HTERT RPE-1 (cell line): ENCODE measurements around the gene RAVER2.

Source experiments
- in situ Hi-C: fragments of 300-500 bp; cut with MboI; formaldehyde crosslinking; loops from 4 replicates; pipeline ENCODE4 v1.14.3; 2020; ENCODE audit warnings: low sequenced_read_pairs

RAVER2 gene

DNA sequence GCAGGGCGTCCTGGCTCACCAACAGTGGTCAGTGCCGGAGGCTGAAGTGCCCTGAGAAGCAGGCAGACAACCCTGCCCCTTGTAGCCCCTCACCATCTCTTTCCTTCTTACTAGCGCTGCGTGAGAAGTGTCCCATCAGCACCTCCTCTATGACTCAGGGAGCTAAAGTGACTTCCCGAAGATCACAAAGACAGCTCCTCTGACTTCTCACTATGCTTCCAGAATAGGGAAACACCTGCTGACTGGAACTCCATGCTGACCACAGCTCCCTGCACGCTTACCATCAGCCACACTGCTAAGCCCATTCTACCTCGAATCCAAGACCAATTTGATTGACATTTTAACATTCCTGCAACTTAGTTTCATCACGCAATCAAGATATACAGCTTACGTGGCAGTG is 128.7 kb downstream of the RAVER2 start:
- in situ Hi-C loops = no loop called here

DNA sequence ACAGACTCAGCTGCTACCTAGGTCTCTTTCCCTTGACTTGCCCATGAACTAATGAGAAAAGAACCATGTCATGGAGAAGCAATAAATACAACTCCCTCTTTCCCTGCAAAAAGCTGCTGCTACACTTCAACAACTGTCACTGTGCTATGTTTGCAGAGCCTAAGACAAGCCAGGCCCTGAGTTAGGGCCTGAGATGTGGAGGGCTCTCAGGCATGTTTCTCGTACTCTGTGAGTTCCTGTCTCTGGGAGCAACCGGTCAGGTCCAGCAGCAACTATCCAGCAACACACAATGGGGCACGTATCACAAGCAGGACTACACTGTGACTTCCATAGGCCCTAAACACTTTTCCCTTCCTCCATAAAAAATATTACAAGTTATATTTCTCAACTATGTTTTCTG is 129.8 kb downstream of the RAVER2 start:
- in situ Hi-C loops = no loop called here

DNA sequence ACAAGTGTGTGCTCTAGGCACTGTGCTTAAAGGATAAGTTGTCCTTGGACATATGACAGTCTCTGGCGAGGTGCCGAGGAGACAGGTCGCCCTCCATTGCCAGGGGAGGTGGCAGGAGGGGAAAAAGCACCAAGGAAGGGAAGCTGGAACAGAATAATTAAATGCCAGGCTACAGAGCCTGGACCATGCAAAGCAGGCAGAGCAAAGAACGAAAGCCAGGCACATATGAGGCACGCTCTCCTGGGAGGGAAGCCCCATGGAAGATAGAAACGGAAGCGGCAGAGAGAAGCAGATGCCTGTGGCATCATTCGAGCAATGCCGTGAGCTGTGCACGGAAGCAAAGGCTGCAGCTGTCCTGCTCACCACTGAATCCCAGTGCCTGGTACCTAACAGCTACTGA is 130.2 kb downstream of the RAVER2 start:
- in situ Hi-C loops = no loop called here

DNA sequence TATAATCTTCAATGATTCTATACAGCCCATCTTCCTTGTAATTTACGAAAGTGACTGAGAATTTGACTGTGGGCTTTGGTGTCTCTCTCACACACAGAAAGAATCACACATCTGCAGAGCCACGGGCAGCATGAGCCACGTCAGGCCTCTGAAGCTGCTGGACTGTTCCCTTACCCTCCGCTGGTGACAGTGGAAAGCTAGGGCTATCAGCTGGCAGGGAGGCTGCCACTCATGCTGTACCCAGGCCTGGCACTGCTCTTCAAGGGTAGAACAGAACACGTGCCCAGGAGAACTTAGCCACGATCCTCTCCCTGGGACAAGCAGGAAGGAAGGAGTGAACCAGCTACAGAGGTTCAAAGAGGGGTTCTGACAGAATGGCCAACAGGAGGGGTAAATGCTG is 130.7 kb downstream of the RAVER2 start:
- in situ Hi-C loops = no loop called here

DNA sequence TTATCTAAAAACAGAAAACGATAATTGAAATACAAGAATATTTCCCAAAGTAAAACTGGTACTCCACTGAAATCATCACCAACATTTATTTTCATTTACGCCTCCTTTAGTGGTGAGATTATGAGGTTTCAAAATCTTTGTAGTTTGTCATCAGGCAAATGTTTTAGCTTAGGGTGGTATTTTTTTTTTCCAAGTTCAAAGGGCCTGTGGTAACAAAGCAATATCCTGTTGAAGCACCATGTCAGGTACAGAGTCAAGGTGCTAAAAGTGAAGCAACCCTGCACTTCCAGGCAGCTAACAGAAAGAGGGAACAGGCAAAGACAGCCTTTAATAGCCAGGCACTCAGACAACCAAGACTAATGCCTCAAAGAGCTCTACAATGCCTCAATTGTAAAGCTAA is 132.3 kb downstream of the RAVER2 start:
- in situ Hi-C loops = no loop called here

DNA sequence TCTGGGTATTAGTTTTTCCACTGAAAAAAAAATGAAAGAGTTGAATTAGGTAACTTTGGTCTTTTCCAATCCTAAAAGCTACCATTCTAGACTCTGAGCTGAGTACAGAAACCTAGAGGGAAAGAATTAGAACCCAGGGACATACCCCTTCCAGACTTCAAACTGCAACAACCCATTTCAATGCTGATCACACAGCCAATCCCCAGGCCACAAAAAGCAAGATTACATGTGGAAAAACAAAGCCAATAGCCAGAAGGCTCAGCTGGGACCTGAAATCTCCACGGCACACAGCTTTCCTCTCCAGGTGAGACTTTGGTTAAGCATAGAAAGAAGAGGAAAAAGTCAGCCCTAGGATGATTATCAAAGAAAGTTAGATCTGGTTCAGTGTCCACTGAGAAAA is 132.7 kb downstream of the RAVER2 start:
- in situ Hi-C loops = no loop called here

DNA sequence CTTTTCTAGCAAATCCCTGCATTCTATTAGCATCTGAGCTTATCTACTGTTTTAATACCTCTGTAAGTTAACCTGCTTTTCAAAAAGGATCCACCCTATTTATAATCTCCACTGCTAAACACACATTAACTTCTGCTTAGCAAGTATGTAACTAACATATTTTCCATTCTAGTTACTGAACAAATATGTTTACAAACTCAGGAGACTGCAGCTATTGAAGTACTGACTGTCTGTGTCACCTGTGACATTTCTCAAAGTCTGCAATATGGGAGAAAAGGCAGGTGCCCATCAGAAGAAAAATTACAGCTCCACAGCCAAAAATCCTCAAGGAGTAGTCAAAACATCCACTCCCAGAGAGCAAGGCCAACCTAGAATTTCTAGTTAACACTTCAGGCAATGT is 133.2 kb downstream of the RAVER2 start:
- in situ Hi-C loops = no loop called here

DNA sequence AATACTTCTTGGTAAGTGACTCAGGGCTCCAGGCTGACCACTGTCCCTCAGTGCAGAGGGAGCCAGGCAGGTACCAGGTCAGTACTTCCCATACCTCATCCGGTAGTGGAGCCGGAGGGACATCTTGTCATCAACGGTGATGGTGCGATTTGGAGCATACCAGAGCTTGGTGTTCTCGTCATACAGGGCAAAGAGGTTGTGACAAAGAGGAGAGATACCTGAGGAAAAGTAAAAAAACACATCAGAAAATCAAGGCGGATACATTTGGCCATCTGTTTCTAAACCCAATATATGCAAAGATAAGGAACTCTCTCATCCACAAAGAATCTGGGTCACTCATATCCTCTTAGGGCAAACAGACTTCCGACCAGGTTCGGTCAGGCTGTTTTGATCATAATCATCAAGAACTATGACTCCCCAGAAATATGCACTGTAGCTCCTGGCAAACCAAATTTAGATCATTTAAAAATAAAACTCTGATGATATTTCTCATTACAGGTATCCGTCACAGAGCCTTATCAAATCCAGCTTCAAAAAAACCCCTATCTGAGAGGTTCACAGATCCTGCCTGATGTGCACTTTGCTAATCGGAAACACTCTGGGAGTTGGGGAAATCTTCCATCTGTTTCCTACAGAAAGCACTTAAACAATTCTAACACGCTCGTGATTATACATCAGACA is 134.2 kb downstream of the RAVER2 start:
- in situ Hi-C loops = no loop called here

DNA sequence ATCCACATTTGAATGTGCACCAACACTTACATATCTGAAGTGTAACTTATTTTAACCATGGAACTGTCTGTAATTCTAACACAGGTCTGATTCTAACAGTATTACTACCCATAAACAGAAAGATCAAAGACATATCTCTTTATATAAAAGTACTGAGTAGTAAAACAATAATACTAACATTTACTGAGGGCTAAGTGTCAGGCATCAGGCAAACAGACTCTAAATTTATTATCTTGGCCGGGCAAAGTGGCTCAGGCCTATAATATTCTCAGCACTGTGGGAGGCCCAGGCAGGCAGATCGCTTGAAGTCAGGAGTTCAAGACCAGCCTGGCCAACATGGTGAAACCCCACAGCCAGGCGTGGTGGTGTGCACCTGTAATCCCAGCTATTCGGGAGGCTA is 135.6 kb downstream of the RAVER2 start:
- in situ Hi-C loops = no loop called here

DNA sequence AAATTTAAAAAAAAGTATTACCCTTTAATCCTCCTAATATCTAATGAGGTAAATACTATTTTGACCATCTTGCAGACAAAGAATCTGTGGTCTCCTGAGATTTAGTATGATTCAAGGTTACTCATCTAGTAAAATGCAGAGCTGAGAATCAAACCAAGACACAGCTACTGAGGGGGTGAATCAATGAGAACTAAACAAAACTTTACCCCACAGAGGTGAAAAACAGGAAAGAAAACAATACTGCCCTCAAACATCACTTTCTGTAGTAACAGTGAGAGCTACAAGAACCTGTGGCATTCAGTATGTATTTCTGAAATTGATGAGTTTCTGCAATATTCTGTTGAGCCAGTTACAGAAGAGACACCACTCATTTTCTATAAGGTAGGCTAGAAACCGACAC is 136.4 kb downstream of the RAVER2 start:
- in situ Hi-C loops = no loop called here
